ENCODE results near the gene UNC45A. TPM values are rescaled to one million over a fixed set of nuclear protein-coding genes. Genes with fewer than 3 reads are reported as not detected.

Gene UNC45A
- total and polyA plus RNA-seq, 4 donors = 13.9 to 31.2 (median 24.9) TPM

DNA sequence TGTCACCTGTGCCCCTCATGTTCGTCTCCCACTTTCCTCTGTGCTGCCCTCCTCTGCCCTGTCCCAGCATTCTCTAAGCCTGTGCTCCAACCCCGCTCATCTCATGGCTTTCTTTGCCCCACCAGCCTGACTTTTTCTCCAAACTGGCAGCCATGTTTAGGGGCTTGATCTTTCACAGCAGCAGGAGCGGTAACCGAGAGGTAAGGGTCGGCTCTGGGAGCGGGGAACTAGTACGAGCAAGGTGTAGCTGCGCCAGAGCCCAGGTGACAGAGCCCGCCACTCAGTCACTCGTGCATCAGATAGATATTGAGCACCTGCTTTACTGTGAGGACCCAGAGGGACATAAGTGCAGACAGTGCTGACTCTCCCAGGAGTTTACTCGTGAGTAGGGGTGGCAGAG is 18.6 kb upstream of the UNC45A start:
- no peak for TF ChIP-seq SP1 (IDR thresholded peaks at IDR 0.05)
- TF ChIP-seq HNF4G (IDR thresholded peaks at IDR 0.05) = no peak
- no peak for TF ChIP-seq RAD21 (IDR thresholded peaks at IDR 0.05)
- TF ChIP-seq GABPA (IDR thresholded peaks at IDR 0.05 in 1 of 2, conservative IDR thresholded peaks at IDR 0.05 in 1 of 2) = no peak
- TF ChIP-seq CTCF (IDR thresholded peaks at IDR 0.05; ENCODE audit: low read depth, low read length, missing input control) = no peak
- no peak for TF ChIP-seq FOXA2 (IDR thresholded peaks at IDR 0.05)
- TF ChIP-seq, protein P1, sequence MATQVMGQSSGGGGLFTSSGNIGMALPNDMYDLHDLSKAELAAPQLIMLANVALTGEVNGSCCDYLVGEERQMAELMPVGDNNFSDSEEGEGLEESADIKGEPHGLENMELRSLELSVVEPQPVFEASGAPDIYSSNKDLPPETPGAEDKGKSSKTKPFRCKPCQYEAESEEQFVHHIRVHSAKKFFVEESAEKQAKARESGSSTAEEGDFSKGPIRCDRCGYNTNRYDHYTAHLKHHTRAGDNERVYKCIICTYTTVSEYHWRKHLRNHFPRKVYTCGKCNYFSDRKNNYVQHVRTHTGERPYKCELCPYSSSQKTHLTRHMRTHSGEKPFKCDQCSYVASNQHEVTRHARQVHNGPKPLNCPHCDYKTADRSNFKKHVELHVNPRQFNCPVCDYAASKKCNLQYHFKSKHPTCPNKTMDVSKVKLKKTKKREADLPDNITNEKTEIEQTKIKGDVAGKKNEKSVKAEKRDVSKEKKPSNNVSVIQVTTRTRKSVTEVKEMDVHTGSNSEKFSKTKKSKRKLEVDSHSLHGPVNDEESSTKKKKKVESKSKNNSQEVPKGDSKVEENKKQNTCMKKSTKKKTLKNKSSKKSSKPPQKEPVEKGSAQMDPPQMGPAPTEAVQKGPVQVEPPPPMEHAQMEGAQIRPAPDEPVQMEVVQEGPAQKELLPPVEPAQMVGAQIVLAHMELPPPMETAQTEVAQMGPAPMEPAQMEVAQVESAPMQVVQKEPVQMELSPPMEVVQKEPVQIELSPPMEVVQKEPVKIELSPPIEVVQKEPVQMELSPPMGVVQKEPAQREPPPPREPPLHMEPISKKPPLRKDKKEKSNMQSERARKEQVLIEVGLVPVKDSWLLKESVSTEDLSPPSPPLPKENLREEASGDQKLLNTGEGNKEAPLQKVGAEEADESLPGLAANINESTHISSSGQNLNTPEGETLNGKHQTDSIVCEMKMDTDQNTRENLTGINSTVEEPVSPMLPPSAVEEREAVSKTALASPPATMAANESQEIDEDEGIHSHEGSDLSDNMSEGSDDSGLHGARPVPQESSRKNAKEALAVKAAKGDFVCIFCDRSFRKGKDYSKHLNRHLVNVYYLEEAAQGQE (IDR thresholded peaks at IDR 0.05) = no peak
- no peak for TF ChIP-seq YY1 (IDR thresholded peaks at IDR 0.05)
- no peak for TF ChIP-seq JUND (IDR thresholded peaks at IDR 0.05)
- TF ChIP-seq TAF1 (conservative IDR thresholded peaks at IDR 0.05) = no peak
- no peak for TF ChIP-seq RXRA (IDR thresholded peaks at IDR 0.05)
- TF ChIP-seq FOXA1 (IDR thresholded peaks at IDR 0.05) = no peak
- TF ChIP-seq NR2F2 (IDR thresholded peaks at IDR 0.05) = no peak
- TF ChIP-seq EGR1 (IDR thresholded peaks at IDR 0.05; ENCODE audit: low read depth in 2 of 2) = no peak
- 91% methylated on average over 11 of the region's 11 CpGs for WGBS
- Histone ChIP-seq H3K4me3 (ENCODE audit: low read depth in 1 of 3, low read length in 3 of 3) (no peak overlapping the region), H3K9me3 (ENCODE audit: control insufficient read depth in 4 of 4, low read length in 3 of 4) (no peaks in the 10 kb centered on the region), H3K27ac (ENCODE audit: low read depth in 1 of 2, low read length in 2 of 2) (peak overlapping the region; percentile 15 to 40), H3K27me3 (ENCODE audit: control insufficient read depth in 4 of 4, insufficient read depth in 4 of 4, low read length in 3 of 4) (no peaks in the 10 kb centered on the region), H3K36me3 (ENCODE audit: control insufficient read depth in 4 of 4, insufficient read depth in 3 of 4, low read depth in 1 of 4, low read length in 3 of 4) (peaks cover 19 to 93% (median 70%) of the 10 kb centered on the region in 4 donors), H3K4me1 (ENCODE audit: control insufficient read depth in 4 of 4, insufficient read depth in 4 of 4, low read length in 3 of 4) (no peaks in the 10 kb centered on the region), H3K9ac (ENCODE audit: low read depth in 1 of 2, low read length in 2 of 2) (no peak overlapping the region)
- no peak for DNase-seq (ENCODE audit: low spot score)

DNA sequence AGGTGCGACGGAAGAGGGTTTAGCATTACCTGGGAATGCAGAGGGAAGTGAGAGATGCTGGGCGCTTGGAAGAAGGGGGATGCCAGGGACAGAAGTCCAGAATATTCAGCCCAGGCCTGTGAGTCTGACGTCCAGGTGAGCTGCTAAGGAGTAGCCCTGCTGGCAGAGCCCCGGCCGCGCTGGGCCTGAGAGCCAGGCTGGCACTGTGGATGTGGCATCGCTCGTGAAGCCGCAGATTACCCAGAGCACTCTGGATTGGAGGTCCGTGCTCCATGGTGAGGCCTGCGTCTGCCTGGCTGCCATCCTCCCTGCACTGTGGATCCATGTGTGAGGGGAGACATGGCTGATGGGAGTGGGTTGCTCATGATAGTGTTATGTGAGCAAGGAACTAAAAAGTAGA is 17.5 kb upstream of the UNC45A start:
- no peak for TF ChIP-seq YY1 (IDR thresholded peaks at IDR 0.05)
- TF ChIP-seq CTCF (IDR thresholded peaks at IDR 0.05; ENCODE audit: low read depth, low read length, missing input control) = no peak
- TF ChIP-seq HNF4A (conservative IDR thresholded peaks at IDR 0.05) = no peak
- TF ChIP-seq ATF3 (IDR thresholded peaks at IDR 0.05) = no peak
- no peak for TF ChIP-seq ZBTB33 (IDR thresholded peaks at IDR 0.05)
- TF ChIP-seq EGR1 (IDR thresholded peaks at IDR 0.05; ENCODE audit: low read depth in 2 of 2) = no peak
- no peak for TF ChIP-seq FOXA1 (IDR thresholded peaks at IDR 0.05)
- TF ChIP-seq SP1 (IDR thresholded peaks at IDR 0.05) = no peak
- no peak for TF ChIP-seq RXRA (IDR thresholded peaks at IDR 0.05)
- TF ChIP-seq FOXA2 (IDR thresholded peaks at IDR 0.05) = no peak
- no peak for TF ChIP-seq NR2F2 (IDR thresholded peaks at IDR 0.05)
- TF ChIP-seq RAD21 (IDR thresholded peaks at IDR 0.05) = no peak
- TF ChIP-seq GABPA (IDR thresholded peaks at IDR 0.05 in 1 of 2, conservative IDR thresholded peaks at IDR 0.05 in 1 of 2) = no peak
- TF ChIP-seq HNF4G (IDR thresholded peaks at IDR 0.05) = no peak
- no peak for TF ChIP-seq TAF1 (conservative IDR thresholded peaks at IDR 0.05)
- no peak for TF ChIP-seq JUND (IDR thresholded peaks at IDR 0.05)
- no peaks in the 10 kb centered on the region for H3K4me1 ChIP-seq (ENCODE audit: control insufficient read depth in 4 of 4, insufficient read depth in 4 of 4, low read length in 3 of 4)
- peaks cover 13 to 82% (median 62%) of the 10 kb centered on the region in 4 donors for H3K36me3 ChIP-seq (ENCODE audit: control insufficient read depth in 4 of 4, insufficient read depth in 3 of 4, low read depth in 1 of 4, low read length in 3 of 4)
- no peaks in the 10 kb centered on the region for H3K27me3 ChIP-seq (ENCODE audit: control insufficient read depth in 4 of 4, insufficient read depth in 4 of 4, low read length in 3 of 4)
- no peak overlapping the region for H3K4me3 ChIP-seq (ENCODE audit: low read depth in 1 of 3, low read length in 3 of 3)
- 97% methylated on average over 12 of the region's 12 CpGs for WGBS
- DNase-seq (ENCODE audit: low spot score) = no peak
- no peak overlapping the region for H3K27ac ChIP-seq (ENCODE audit: low read depth in 1 of 2, low read length in 2 of 2)
- no peaks in the 10 kb centered on the region for H3K9me3 ChIP-seq (ENCODE audit: control insufficient read depth in 4 of 4, low read length in 3 of 4)
- H3K9ac ChIP-seq (ENCODE audit: low read depth in 1 of 2, low read length in 2 of 2) = no peak overlapping the region
